AG09309 (cell line): ENCODE results near the gene MFSD1.

Source experiments
- DNase-seq: peaks from one replicate; pipeline ENCODE4 v3.0.0-alpha.2; 2010; ENCODE audit warnings: low read depth
- H3K4me3 ChIP-seq: 2 replicates; pipeline ENCODE4 v1.5.1; 2011; ENCODE audit warnings: mild to moderate bottlenecking, low read depth, low read length, moderate library complexity; ENCODE audit not compliant: control insufficient read depth
- TF ChIP-seq, protein P1 (sequence below): IDR thresholded peaks from 2 replicates; pipeline ENCODE4 v1.5.1; 2011; ENCODE audit warnings: mild to moderate bottlenecking, low read depth, low read length, inconsistent platforms; ENCODE audit not compliant: insufficient read depth, control insufficient read depth; ENCODE audit errors: missing control alignments

The MFSD1 gene

DNA sequence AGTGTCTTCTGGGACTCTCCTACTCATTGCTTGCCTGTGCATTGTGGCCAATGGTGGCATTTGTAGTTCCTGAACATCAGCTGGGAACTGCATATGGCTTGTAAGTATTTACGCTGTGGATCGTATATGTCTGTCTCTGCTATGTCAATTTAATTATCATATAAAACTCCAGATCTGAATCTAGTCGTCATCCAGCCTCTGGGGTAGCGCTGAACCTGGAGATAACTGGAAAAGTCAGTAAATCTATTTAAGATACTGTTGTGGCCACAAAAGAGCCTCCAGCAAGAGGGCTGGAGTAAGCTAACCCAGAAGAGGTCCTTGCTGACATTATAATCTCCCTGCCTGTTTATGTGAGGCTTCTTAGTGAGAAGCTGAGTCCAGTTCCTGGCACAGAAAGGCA, 21.6 kb downstream of the MFSD1 start:
- no peak for DNase-seq
- TF ChIP-seq, protein P1, sequence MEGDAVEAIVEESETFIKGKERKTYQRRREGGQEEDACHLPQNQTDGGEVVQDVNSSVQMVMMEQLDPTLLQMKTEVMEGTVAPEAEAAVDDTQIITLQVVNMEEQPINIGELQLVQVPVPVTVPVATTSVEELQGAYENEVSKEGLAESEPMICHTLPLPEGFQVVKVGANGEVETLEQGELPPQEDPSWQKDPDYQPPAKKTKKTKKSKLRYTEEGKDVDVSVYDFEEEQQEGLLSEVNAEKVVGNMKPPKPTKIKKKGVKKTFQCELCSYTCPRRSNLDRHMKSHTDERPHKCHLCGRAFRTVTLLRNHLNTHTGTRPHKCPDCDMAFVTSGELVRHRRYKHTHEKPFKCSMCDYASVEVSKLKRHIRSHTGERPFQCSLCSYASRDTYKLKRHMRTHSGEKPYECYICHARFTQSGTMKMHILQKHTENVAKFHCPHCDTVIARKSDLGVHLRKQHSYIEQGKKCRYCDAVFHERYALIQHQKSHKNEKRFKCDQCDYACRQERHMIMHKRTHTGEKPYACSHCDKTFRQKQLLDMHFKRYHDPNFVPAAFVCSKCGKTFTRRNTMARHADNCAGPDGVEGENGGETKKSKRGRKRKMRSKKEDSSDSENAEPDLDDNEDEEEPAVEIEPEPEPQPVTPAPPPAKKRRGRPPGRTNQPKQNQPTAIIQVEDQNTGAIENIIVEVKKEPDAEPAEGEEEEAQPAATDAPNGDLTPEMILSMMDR = no peak
- H3K4me3 ChIP-seq = no peak overlapping the region

DNA sequence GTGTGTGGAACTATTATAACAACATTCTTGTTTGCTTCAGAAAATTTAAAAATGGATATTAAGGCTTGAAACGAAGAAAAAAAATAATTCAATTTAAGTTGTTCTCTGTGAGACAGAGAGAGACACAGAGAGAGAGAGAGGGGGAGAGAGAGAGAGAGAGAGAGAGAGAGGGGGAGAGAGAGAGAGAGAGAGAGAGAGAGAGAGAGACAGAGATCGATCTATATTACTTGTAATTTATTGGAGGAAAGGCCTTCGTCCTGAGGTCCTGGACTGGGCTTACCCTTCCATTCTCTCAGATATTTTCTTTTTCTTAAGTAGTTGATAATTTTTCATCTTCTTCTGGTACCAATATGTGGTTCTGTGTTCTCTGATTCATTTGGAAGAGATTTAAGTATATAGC, 25.9 kb downstream of the MFSD1 start:
- no peak for DNase-seq

DNA sequence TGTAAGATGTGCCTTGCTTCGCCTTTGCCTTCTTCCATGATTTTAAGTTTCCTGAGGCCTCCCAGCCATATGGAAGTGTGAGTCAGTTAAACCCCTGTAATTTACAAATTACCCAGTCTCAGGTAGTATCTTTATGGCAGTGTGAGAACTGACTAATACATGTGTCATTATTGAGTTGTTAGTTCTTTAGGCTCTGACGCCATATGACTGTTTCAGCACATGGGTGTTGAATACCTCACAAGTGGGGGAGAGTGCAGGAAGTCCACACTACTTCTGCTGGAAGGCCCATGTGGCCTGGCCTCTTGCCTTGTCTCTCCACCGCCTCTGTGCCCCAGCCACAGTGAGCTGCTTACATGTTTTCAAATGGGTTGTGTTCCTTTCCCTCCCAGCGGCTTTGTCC, 28.5 kb downstream of the MFSD1 start:
- DNase-seq = no peak
- no peak overlapping the region for H3K4me3 ChIP-seq
- TF ChIP-seq, protein P1 = no peak

More for the DNA sequence above, 25.9 kb downstream of the MFSD1 start:
- TF ChIP-seq, protein P1 = no peak
- no peak overlapping the region for H3K4me3 ChIP-seq

DNA sequence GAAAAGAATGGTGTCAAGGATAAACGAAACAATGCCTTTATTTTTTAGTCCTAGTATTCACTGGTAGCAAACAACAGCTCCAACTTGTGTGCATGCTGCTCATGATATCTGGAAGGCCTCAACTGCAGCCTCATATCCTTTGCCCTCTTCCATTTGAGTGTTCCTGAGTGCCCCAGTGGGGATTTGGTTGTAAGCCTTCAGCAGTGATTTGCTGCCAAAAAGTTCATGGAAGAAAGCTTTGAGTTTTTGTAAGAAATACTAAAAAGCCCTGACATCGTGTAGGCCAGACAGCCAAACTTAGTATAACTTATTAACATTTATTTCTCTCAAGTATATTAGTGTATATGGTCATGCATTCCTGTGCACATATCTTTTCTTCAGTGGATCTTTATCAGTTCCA, 30.0 kb downstream of the MFSD1 start:
- TF ChIP-seq, protein P1 = no peak
- no peak overlapping the region for H3K4me3 ChIP-seq
- no peak for DNase-seq

DNA sequence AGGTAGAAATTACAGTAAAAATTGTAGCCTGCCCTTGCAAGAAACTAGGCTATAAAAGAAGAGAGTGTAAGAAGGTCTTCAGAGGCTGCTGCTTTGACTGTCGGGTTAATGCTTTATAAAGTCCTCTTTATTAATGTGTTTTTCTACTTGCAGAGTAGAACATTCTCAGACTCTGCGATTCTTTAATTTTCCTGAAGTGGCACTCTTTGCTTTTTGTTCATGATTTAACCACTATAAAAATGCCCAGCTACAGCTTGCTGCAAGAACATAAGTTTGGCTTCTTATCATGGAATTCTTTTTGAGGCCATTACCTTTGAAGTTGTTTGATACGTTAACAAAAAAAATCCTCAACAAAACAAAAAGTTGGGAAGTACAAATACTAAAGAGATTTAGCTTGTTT, 33.8 kb downstream of the MFSD1 start:
- H3K4me3 ChIP-seq = no peak overlapping the region
- TF ChIP-seq, protein P1 = no peak
- no peak for DNase-seq

DNA sequence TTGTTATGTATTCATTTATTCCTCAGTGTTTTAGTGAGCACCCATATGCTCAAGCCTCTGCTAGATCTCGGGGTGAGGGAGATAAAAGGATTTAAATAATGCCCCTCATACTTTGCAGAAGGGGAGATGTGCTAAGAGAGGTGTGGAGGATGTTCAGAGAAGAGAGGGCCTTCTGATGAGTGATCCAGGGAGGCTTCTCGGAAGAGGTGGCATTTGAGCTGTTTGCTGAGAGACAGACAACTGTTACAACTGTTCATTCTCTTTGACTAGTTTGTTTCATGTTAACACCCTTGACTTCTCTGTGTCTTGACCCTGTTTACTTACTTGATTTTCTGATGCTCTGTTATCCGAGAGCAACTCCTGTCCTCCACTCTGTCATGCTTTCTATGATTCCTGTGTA, 34.5 kb downstream of the MFSD1 start:
- TF ChIP-seq, protein P1 = no peak
- no peak overlapping the region for H3K4me3 ChIP-seq
- DNase-seq = no peak

DNA sequence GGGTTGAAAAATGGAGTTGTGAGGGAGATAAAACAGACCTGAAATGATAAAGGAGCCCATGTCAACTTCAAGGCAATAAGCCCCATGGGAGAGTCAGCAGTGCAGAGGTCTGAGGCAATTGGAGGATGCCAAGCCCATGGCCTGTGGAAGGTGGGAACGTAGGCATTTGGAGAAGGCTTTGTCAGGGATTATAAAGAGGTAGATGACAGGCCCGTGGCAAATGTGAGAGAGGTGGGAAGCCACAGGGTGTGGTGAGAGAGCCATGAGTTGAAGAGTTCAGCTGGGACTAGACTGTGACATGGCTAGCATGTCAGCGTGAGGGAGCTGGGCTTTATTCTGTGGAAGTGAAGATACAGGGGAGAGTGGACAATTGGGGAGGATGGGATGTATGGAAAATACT, 35.4 kb downstream of the MFSD1 start:
- no peak overlapping the region for H3K4me3 ChIP-seq
- DNase-seq = no peak
- TF ChIP-seq, protein P1 = no peak
